ENCODE data around the gene BICRA. TPM values are rescaled to one million over a fixed set of nuclear protein-coding genes. Genes with fewer than 3 reads are reported as not detected.
"Not testable (repeated sequence)": the region's sequence is repeated elsewhere in the genome, so short reads cannot be mapped to it uniquely, and the experiment has no call there.

The BICRA gene
- total RNA-seq, 1 donor: 8.5 TPM

GRCh38 chr19:47720669-47721422 is 111.9 kb downstream of the BICRA start:
- no peak overlapping the region for H3K4me3 ChIP-seq (ENCODE audit: low read depth, low read length)
- TF ChIP-seq, protein P1, sequence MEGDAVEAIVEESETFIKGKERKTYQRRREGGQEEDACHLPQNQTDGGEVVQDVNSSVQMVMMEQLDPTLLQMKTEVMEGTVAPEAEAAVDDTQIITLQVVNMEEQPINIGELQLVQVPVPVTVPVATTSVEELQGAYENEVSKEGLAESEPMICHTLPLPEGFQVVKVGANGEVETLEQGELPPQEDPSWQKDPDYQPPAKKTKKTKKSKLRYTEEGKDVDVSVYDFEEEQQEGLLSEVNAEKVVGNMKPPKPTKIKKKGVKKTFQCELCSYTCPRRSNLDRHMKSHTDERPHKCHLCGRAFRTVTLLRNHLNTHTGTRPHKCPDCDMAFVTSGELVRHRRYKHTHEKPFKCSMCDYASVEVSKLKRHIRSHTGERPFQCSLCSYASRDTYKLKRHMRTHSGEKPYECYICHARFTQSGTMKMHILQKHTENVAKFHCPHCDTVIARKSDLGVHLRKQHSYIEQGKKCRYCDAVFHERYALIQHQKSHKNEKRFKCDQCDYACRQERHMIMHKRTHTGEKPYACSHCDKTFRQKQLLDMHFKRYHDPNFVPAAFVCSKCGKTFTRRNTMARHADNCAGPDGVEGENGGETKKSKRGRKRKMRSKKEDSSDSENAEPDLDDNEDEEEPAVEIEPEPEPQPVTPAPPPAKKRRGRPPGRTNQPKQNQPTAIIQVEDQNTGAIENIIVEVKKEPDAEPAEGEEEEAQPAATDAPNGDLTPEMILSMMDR (IDR thresholded peaks at IDR 0.05; ENCODE audit: insufficient read depth, low read length): no peak
- DNase-seq (ENCODE audit: low read depth): no peak

DNA sequence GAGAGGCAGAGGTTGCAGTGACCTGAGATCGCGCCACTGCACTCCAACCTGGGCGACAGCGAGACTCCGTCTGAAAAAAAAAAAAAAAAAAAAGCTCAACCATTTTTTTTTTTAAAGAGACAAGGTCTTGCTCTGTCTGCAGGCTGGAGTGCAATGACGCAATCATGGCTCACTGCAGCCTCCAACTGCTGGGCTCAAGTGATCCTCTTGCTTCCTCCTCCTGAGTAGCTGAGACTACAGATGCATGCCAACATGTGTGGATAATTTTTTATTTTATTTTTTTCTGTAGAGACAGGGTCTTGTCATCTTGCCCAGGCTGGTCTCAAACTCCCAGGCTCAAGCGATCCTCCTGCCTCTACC is 114.6 kb downstream of the BICRA start:
- no peak overlapping the region for H3K4me3 ChIP-seq (ENCODE audit: low read depth, low read length)
- DNase-seq (ENCODE audit: low read depth): peak; percentile 92
- TF ChIP-seq, protein P1 (IDR thresholded peaks at IDR 0.05; ENCODE audit: insufficient read depth, low read length): no peak

DNA sequence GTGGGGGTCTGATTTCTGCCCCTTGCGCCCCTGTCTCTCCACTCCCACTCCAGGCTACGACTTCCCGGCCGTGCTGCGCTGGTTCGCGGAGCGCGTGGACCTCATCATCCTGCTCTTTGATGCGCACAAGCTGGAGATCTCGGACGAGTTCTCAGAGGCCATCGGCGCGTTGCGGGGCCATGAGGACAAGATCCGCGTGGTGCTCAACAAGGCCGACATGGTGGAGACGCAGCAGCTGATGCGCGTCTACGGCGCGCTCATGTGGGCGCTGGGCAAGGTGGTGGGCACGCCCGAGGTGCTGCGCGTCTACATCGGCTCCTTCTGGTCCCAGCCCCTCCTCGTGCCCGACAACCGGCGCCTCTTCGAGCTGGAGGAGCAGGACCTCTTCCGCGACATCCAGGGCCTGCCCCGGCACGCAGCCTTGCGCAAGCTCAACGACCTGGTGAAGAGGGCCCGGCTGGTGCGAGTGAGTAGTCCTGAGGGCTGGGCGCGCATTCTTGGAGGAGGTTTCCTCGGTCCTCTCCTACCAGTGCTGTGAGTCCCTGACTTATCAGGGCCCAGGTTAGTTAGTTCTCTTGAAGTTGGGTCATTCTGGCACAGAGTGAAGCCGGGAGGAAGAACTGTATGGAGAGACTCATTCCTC is 116.9 kb downstream of the BICRA start:
- DNase-seq (ENCODE audit: low read depth): no peak
- no peak overlapping the region for H3K4me3 ChIP-seq (ENCODE audit: low read depth, low read length)
- TF ChIP-seq, protein P1 (IDR thresholded peaks at IDR 0.05; ENCODE audit: insufficient read depth, low read length): no peak

DNA sequence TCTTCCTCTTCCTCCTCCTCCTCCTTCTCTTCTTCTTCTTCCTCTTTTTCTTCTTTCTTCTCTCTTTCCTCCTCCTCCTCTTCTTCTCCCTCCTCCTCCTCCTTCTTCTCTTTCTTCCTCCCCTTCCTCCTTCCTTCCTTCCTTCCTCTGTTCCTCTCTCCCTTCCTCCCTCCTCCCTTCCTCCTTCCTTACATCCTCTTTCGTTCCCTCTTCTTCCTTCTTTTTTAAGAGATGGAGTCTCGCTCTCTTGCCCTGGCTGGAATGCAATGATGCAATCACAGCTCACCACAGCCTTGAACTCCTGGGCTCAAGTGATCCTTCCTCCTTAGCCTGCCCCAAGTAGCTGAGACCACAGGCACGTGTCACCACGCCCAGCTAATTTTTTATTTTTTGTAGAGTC is 117.5 kb downstream of the BICRA start:
- peak; percentile 79 for DNase-seq (ENCODE audit: low read depth)
- no peak overlapping the region for H3K4me3 ChIP-seq (ENCODE audit: low read depth, low read length)
- TF ChIP-seq, protein P1 (IDR thresholded peaks at IDR 0.05; ENCODE audit: insufficient read depth, low read length): no peak

DNA sequence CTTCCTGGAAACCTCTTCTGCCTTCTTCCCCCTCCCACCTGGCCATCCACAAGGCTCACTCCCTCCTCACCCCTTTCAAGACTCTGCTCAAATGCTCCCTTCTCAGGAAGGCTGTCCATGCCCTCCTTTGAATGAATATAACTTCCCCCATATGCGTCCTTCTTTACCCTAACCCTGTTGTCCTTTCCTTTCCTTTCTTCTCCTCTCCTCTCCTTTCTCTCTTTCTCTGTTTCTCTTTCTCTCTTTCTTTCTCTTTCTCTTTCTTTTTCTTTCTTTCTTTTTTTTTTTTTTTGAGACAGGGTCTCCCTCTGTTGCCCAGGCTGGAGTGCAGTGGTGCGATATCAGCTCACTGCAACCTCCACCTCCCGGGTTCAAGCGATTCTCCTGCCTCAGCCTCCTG is 119.4 kb downstream of the BICRA start:
- DNase-seq (ENCODE audit: low read depth); H3K4me3 ChIP-seq (ENCODE audit: low read depth, low read length): not testable (repeated sequence)

- H3K4me3 ChIP-seq (ENCODE audit: low read depth, low read length): peak overlapping the region; percentile 17
- peak; percentile 86 for DNase-seq (ENCODE audit: low read depth)
- TF ChIP-seq, protein P1 (IDR thresholded peaks at IDR 0.05; ENCODE audit: insufficient read depth, low read length): no peak
Observed at GRCh38 chr19:47729468-47729798, 120.5 kb downstream of the BICRA start.

DNA sequence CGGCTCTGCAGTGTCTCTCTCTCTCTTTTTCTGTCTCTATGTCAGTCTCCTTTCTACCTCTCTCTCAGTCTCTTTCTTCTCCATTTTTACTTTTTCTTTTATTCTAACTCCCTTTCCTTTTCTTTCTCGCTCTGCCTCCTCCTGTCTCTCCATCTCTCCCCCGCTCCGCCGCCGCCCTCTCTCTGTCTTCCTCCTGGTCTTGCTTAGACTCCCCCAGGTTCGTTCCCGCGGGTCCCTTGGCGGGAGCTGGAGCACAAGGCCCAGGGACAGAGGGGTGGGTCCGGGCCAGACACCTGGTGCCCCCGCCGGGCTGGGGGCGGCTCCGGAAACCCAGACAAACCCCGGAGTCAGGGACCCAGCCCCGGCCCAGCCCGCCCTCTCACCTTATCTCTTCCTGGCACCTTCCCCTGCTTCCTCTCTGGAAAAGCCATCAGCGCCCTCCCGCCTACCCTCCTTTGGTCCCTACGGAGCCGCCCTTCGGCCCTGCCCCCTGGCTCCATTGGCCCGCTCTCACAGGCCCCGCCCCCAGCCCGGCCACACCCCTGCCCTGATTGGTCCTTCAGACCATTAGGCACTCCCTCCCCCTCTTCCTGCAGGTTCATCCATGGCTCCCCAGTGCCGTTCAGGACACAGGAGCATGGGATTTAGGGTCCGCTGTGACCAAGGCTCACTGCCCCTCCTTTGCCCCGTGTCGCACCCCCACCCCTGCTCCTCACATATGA is 121.0 kb downstream of the BICRA start:
- no peak for DNase-seq (ENCODE audit: low read depth)
- TF ChIP-seq, protein P1 (IDR thresholded peaks at IDR 0.05; ENCODE audit: insufficient read depth, low read length): no peak
- H3K4me3 ChIP-seq (ENCODE audit: low read depth, low read length): no peak overlapping the region
